GM12892 (cell line): ENCODE results near the gene RNU1-3.
"Not testable (repeated sequence)": the region's sequence is repeated elsewhere in the genome, so short reads cannot be mapped to it uniquely, and the experiment has no call there.

Experiments used
- POLR2A ChIP-seq: IDR thresholded peaks from 2 replicates; pipeline ENCODE4 v1.6.1; 2011; ENCODE audit warnings: low read depth, low read length, control low read depth
- POLR2AphosphoS5 ChIP-seq: IDR thresholded peaks from 2 replicates; pipeline ENCODE4 v1.6.1; 2011; ENCODE audit warnings: low read depth, low read length, control low read depth
- TAF1 ChIP-seq: IDR thresholded peaks from 2 replicates; pipeline ENCODE4 v1.6.1; 2011; ENCODE audit warnings: low read depth, mild to moderate bottlenecking, control low read depth, low read length, borderline replicate concordance

DNA sequence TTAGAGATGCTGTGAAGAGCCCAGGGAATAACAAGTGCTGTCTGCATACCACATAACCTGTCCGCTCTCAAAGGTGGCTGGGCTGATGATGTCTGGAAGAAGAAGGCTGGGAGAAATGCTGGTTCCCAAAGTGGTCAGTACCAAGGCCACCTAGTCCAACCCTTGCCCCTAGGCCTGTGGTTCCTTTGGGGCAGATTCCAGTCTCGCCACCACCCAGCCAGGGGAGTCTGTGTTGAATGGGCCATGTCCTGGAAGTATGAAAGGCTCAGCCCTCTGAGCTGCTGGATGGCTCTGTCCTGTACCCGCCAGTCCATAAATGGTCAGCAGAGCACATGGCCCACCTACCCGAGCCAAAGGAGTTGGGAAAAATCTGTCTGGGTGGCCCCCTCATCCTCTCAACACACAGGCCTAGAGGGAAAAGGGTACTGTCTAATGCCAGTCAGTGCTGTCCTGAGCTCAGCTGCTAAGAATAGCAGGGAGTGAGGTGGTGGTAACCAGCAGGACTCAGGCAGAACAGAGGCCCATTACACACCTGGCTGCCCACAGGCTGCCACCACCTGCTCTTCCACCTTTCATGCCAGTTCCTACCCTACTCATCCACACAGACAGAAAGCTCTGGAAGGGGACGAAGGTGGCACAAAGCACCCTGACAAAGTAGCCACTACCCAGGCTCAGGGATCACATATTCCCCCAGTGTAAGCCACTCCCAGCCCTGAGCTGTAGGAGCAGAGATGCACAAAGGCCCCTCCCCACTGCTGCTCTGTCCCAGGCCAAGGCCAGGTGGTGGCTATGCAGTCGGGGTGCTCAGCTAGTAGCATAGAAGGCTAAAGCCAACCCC, 28.6 kb downstream of the RNU1-3 start:
- not testable (repeated sequence) for TF ChIP-seq POLR2A, POLR2AphosphoS5, TAF1
